ENCODE results near the gene HEXD. TPM values are rescaled to one million over a fixed set of nuclear protein-coding genes. Genes with fewer than 3 reads are reported as not detected.

The HEXD gene
- total and polyA plus RNA-seq, 2 donors (not counting 1 experiment from before 2014, with no cell fraction given), result 6.4 to 16.7 TPM

DNA sequence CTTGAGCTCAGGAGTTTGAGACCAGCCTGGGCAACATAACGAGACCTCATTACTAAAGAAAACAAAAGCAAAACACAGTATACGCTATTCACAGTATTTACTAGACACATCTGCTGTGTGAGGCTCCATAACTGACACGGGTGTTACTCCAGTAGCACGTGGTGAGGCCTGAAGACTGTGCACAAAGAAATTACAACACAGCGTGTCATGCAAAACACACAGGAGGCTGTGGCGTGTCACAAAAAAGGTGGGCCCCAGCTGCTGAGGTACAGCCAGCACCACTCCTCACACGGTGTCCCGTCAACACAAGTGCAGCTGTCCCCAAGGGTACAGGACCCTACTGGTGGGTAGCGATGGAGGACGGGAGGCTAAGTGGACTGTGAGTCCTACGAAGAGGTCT lies 29.7 kb downstream of the HEXD start:
- Histone ChIP-seq H3K9me3 (ENCODE audit: control insufficient read depth, insufficient read depth, low read depth, low read length) (no peaks in the 10 kb centered on the region), H3K79me2 (ENCODE audit: control insufficient read depth, insufficient read depth, low read length) (peaks cover 11% of the 10 kb centered on the region), H3K27ac (ENCODE audit: insufficient read depth, low read length) (no peak overlapping the region), H4K20me1 (ENCODE audit: control insufficient read depth, extremely low read depth, insufficient read depth, low read length) (no peaks in the 10 kb centered on the region), H2AFZ (ENCODE audit: low read length) (no peak overlapping the region), H3K4me1 (ENCODE audit: control insufficient read depth, extremely low read depth, insufficient read depth, low read length) (peaks cover 6% of the 10 kb centered on the region), H3K9ac (ENCODE audit: insufficient read depth, low read length) (no peak overlapping the region), H3K4me2 (ENCODE audit: extremely low read depth, insufficient read depth, low read length) (no peak overlapping the region), H3K36me3 (ENCODE audit: control insufficient read depth, insufficient read depth, low read length) (peaks cover 16% of the 10 kb centered on the region), H3K27me3 (ENCODE audit: control insufficient read depth, insufficient read depth, low read length) (no peaks in the 10 kb centered on the region), H3K4me3 (replicated peaks in 1 of 4; ENCODE audit: control extremely low read depth in 1 of 4, insufficient read depth in 1 of 4, low read depth in 3 of 4, low read length in 4 of 4) (no peak overlapping the region)
- DNase-seq (ENCODE audit: low read depth in 2 of 2), result no peak
- no peak for TF ChIP-seq EZH2 (IDR thresholded peaks at IDR 0.05; ENCODE audit: low read length, missing control alignments)
- TF ChIP-seq, protein P1, sequence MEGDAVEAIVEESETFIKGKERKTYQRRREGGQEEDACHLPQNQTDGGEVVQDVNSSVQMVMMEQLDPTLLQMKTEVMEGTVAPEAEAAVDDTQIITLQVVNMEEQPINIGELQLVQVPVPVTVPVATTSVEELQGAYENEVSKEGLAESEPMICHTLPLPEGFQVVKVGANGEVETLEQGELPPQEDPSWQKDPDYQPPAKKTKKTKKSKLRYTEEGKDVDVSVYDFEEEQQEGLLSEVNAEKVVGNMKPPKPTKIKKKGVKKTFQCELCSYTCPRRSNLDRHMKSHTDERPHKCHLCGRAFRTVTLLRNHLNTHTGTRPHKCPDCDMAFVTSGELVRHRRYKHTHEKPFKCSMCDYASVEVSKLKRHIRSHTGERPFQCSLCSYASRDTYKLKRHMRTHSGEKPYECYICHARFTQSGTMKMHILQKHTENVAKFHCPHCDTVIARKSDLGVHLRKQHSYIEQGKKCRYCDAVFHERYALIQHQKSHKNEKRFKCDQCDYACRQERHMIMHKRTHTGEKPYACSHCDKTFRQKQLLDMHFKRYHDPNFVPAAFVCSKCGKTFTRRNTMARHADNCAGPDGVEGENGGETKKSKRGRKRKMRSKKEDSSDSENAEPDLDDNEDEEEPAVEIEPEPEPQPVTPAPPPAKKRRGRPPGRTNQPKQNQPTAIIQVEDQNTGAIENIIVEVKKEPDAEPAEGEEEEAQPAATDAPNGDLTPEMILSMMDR (conservative IDR thresholded peaks at IDR 0.05 in 1 of 2, IDR thresholded peaks at IDR 0.05 in 1 of 2; ENCODE audit: low read depth in 1 of 2, low read length in 2 of 2), result no peak

- H3K36me3 ChIP-seq (ENCODE audit: control insufficient read depth, insufficient read depth, low read length), result peaks cover 8% of the 10 kb centered on the region
- no peaks in the 10 kb centered on the region for H4K20me1 ChIP-seq (ENCODE audit: control insufficient read depth, extremely low read depth, insufficient read depth, low read length)
- no peak overlapping the region for H3K27ac ChIP-seq (ENCODE audit: insufficient read depth, low read length)
- peaks cover 11% of the 10 kb centered on the region for H3K79me2 ChIP-seq (ENCODE audit: control insufficient read depth, insufficient read depth, low read length)
- H3K9me3 ChIP-seq (ENCODE audit: control insufficient read depth, insufficient read depth, low read depth, low read length), result no peaks in the 10 kb centered on the region
- TF ChIP-seq EZH2 (IDR thresholded peaks at IDR 0.05; ENCODE audit: low read length, missing control alignments), result no peak
- TF ChIP-seq, protein P1 (conservative IDR thresholded peaks at IDR 0.05 in 1 of 2, IDR thresholded peaks at IDR 0.05 in 1 of 2; ENCODE audit: low read depth in 1 of 2, low read length in 2 of 2), result no peak
- no peak overlapping the region for H2AFZ ChIP-seq (ENCODE audit: low read length)
- no peak overlapping the region for H3K9ac ChIP-seq (ENCODE audit: insufficient read depth, low read length)
- H3K4me1 ChIP-seq (ENCODE audit: control insufficient read depth, extremely low read depth, insufficient read depth, low read length), result peaks cover 6% of the 10 kb centered on the region
- DNase-seq (ENCODE audit: low read depth in 2 of 2), result no peak
- H3K4me2 ChIP-seq (ENCODE audit: extremely low read depth, insufficient read depth, low read length), result peak overlapping the region; percentile 83
- peak overlapping the region; percentile 62 to 86 (median 83) for H3K4me3 ChIP-seq (replicated peaks in 1 of 4; ENCODE audit: control extremely low read depth in 1 of 4, insufficient read depth in 1 of 4, low read depth in 3 of 4, low read length in 4 of 4)
- H3K27me3 ChIP-seq (ENCODE audit: control insufficient read depth, insufficient read depth, low read length), result no peaks in the 10 kb centered on the region
These were observed 31.2 kb downstream of the HEXD start for GRCh38 chr17:82449131-82449882.

GRCh38 chr17:82449883-82450356 lies 31.8 kb downstream of the HEXD start:
- peak overlapping the region; percentile 86 for H3K27ac ChIP-seq (ENCODE audit: insufficient read depth, low read length)
- H3K36me3 ChIP-seq (ENCODE audit: control insufficient read depth, insufficient read depth, low read length), result peaks cover 6% of the 10 kb centered on the region
- no peaks in the 10 kb centered on the region for H3K9me3 ChIP-seq (ENCODE audit: control insufficient read depth, insufficient read depth, low read depth, low read length)
- no peaks in the 10 kb centered on the region for H4K20me1 ChIP-seq (ENCODE audit: control insufficient read depth, extremely low read depth, insufficient read depth, low read length)
- TF ChIP-seq, protein P1 (conservative IDR thresholded peaks at IDR 0.05 in 1 of 2, IDR thresholded peaks at IDR 0.05 in 1 of 2; ENCODE audit: low read depth in 1 of 2, low read length in 2 of 2), result no peak
- no peak for TF ChIP-seq EZH2 (IDR thresholded peaks at IDR 0.05; ENCODE audit: low read length, missing control alignments)
- H2AFZ ChIP-seq (ENCODE audit: low read length), result no peak overlapping the region
- H3K4me2 ChIP-seq (ENCODE audit: extremely low read depth, insufficient read depth, low read length), result peak overlapping the region; percentile 83
- H3K79me2 ChIP-seq (ENCODE audit: control insufficient read depth, insufficient read depth, low read length), result peaks cover 11% of the 10 kb centered on the region
- H3K27me3 ChIP-seq (ENCODE audit: control insufficient read depth, insufficient read depth, low read length), result no peaks in the 10 kb centered on the region
- no peak for DNase-seq (ENCODE audit: low read depth in 2 of 2)
- H3K9ac ChIP-seq (ENCODE audit: insufficient read depth, low read length), result peak overlapping the region; percentile 89
- H3K4me3 ChIP-seq (replicated peaks in 1 of 4; ENCODE audit: control extremely low read depth in 1 of 4, insufficient read depth in 1 of 4, low read depth in 3 of 4, low read length in 4 of 4), result peak overlapping the region; percentile 62 to 86 (median 83)
- peaks cover 6% of the 10 kb centered on the region for H3K4me1 ChIP-seq (ENCODE audit: control insufficient read depth, extremely low read depth, insufficient read depth, low read length)

All from fibroblast of lung (primary cell).